HG03097 (cell line): Measurements from ENCODE around the gene AHSA1.
A peak's percentile ranks its signal among the peaks of the same experiment; 100 is the strongest.
"Not testable (repeated sequence)": the region's sequence is repeated elsewhere in the genome, so short reads cannot be mapped to it uniquely, and the experiment has no call there.

Experiments used
- ATAC-seq: cut with Tn5 transposase; IDR thresholded peaks from one replicate; pipeline ENCODE4 v1.9.1; 2021; ENCODE audit not compliant: unreplicated experiment, low FRiP score

The AHSA1 gene

GRCh38 chr14:77457522-77458248 is at the start of gene AHSA1, which contains the start of gene VIPAS39:
TSS of gene AHSA1 (plus strand) at chr14:77458093. CDS start at chr14:77458190, 97 bp downstream.
TSS of gene VIPAS39 (minus strand) at chr14:77457601. CDS start at chr14:77454102, 3,499 bp downstream.
- ATAC-seq: peak; percentile 84

GRCh38 chr14:77409131-77409533 is 48.8 kb upstream of the AHSA1 start:
- ATAC-seq: no peak

DNA sequence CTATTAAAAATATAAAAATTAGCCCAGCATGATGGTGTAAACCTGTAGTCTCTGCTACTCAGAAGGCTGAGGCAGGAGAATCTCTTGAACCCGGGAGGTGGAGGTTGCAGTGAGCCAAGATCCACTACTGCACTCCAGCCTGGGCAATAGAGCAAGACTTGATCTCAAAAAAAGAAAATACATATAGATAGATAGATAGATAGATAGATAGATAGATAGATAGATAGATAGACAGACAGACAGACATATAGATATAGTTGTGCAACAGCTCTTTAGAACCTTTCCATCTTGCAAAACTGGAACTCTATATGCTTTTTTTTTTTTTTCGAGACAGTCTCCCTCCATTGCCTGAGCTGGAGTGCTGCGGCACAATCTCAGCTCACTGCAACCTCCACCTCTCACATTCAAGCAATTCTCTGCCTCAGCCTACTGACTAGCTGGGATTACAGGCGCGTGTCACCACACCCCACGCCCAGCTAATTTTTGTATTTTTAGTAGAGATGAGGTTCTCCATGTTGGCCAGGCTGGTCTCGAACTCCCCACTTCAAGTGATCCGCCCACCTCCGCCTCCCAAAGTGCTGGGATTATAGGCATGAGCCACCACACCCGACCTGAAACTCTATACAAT is 42.4 kb upstream of the AHSA1 start:
- ATAC-seq: not testable (repeated sequence)

GRCh38 chr14:77416098-77416497 is 41.8 kb upstream of the AHSA1 start:
- not testable (repeated sequence) for ATAC-seq

DNA sequence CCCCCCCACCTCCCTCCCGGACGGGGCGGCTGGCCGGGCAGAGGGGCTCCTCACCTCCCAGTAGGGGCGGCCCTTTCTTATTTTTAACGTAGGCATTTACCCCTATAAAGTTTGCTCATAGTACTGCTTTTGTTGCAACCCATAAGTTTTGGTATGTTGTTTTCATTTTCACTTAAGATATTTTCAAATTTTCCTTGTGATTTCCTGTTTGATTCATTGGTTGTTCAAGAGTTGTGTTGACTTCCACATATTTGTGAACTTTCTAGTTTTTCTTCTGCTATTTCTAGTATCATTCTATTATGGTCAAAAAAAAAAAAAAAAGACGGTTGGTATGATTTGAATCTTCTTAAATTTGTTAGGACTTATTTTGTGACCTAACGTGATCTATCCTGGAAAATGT is 41.1 kb upstream of the AHSA1 start:
- no peak for ATAC-seq

GRCh38 chr14:77421201-77421600 is 36.7 kb upstream of the AHSA1 start:
- no peak for ATAC-seq

- no peak for ATAC-seq
Observed at GRCh38 chr14:77423423-77423822, 34.5 kb upstream of the AHSA1 start, which contains the start of gene NOXRED1. TSS of gene NOXRED1 (minus strand) at chr14:77423523. CDS start at chr14:77422889, 634 bp downstream.

- no peak for ATAC-seq
Observed at GRCh38 chr14:77424862-77425261, 33.0 kb upstream of the AHSA1 start.

DNA sequence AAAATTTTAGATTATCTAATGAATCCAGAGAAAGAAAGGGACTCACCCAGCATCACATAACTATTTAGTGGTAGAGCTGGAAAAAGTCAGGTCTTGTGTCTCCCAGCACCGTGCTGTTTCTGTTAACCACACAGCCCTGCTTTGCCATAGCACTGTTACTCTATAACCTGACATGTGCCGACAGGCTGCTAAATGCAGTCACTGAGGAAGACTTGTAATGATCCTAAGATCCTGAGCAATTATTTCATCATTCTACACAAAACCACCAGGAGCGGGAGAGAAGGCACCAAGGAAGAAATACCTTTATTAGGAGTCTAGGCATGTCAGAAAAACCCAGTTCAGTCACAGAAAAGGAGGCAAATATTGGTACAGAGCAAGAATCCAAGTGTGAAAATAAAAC is 31.5 kb upstream of the AHSA1 start:
- ATAC-seq: no peak

GRCh38 chr14:77436042-77436441 is 21.9 kb upstream of the AHSA1 start:
- no peak for ATAC-seq

- ATAC-seq: no peak
Observed at GRCh38 chr14:77438596-77438995, 19.3 kb upstream of the AHSA1 start.

GRCh38 chr14:77439861-77440260 is 18.0 kb upstream of the AHSA1 start:
- ATAC-seq: no peak

GRCh38 chr14:77442196-77442595 is 15.7 kb upstream of the AHSA1 start:
- ATAC-seq: no peak

DNA sequence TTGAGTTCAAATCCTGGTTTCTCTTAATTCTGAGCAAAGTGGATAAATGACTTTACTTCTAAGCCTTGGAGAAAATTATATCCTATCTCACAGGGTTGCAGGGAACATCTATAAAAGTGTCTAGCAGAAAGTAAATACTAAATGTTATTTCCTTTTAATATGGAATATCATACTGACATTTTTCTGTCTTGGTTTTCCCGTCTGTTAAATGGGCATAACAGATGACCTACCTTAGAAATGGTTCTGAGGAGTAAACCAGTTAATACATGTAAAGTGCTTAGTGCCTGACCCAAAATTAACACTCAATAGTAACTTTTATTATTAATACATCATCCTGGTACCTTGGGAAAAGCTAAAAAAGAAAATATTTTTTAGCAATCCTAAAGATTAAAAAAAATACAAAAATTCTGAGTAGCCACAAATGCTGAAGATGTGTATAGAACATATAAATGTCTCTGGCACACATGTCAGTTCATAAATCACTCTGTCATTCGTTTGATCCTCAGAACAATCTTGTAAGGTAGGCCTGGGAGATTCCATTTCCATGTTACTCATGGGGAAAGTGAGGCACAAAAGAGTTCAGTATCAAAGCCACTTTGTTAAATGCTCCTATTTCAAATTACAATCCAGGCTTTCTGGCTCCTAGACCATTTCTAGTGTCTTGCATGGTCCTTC is 1.8 kb upstream of the AHSA1 start:
- ATAC-seq: no peak

DNA sequence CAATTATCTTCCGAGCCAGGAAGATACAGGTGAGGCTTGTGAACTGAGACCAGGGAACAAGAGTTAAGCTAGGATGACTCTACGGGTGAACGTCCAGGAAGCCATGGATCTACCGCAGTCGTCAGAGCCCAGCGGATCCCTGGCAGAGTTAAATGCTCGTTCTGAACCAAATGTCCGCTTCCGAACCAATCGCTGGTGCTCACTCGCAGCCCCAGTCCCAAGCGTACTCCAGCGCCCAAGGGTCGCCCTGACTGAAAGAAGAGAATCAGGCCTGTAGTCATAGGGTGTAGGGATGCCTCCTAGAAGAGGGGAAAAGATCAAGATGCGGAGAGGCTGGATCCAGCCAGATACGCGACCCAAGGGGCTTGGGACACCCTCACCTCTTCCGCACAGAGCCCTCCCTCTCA is 775 bp upstream of the AHSA1 start:
- ATAC-seq: peak; percentile 10

DNA sequence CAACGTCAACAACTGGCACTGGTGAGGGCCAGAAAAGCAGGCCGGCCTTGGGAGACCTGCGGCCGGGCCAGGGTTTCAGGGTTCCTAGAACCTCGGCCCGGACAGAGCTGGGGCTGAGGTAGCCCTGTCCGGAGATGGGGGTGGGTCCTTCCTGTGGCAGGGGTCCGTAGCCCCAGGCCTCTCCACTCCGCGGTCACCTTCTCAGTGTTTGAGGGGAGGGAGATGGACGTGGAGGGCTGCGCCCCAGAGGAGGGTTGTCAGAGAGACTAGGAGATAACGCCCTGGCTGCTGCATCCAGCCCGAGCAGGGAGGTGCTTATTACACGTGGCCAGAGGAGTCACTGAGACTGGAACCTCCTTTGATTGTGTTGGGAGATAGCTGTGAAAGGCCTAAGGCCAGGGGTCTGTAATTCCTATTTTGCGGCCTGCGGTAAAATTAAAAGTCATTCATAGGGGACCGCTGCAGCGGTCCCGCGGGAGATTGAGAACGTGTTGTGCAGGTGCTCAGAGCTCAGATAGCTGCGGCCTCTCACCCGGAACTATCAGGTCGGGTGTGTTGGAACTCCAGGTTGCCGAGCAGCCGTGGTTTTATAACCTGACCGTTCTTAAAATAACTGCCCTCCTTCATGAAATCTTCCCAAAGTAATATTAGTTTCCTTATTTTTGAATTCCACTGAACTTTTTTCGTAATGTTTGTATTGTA is 507 bp downstream of the AHSA1 start:
- ATAC-seq: peak; percentile 9

- ATAC-seq: no peak
Observed at GRCh38 chr14:77459072-77459723, 1.3 kb downstream of the AHSA1 start.

DNA sequence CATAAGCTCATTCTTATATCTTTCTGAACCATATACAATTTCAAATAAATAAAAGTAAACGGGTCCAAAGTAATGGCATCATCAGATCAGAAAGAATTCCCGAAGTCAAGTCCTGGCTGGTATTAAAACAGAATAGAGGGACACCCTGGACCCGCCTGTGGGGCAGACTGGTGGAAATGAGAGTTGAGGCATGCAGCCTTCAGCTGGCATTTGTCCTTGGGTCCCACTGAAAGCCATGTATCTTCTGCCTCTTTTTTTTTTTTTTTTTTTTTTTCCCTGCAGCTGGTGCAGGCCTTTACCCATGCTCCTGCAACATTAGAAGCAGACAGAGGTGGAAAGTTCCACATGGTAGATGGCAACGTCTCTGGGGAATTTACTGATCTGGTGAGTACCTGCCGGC is 9.9 kb downstream of the AHSA1 start:
- no peak for ATAC-seq

GRCh38 chr14:77469067-77469505 is 11.2 kb downstream of the AHSA1 start:
- ATAC-seq: no peak

GRCh38 chr14:77469539-77469938 is 11.6 kb downstream of the AHSA1 start:
- ATAC-seq: no peak
